Neutrophil (primary cell): ENCODE data around the gene GART.
"Not testable (repeated sequence)": the region's sequence is repeated elsewhere in the genome, so short reads cannot be mapped to it uniquely, and the experiment has no call there.

Experiments
- H3K27ac ChIP-seq: fragments of 200-600 bp; sonication (generic); 2 replicates; pipeline ENCODE4 v1.5.1; 2016; ENCODE audit warnings: mild to moderate bottlenecking, moderate library complexity
- H3K27me3 ChIP-seq: fragments of 200-600 bp; sonication (generic); 2 replicates; pipeline ENCODE4 v1.6.0; 2016; ENCODE audit warnings: mild to moderate bottlenecking
- H3K36me3 ChIP-seq: fragments of 200-600 bp; sonication (generic); 2 replicates; pipeline ENCODE4 v1.5.1; 2017
- H3K4me1 ChIP-seq, 2 experiments: fragments of 200-600 bp in 1 of 2; sonication (generic) in 1 of 2; 1 replicate in 1 of 2; 2 replicates in 1 of 2; pipeline versions ENCODE4 v1.5.1 to v1.6.1; 2013 to 2016; ENCODE audit warnings: low read depth in 1 of 2, low read length in 1 of 2, mild to moderate bottlenecking in 1 of 2, moderate library complexity in 1 of 2; ENCODE audit not compliant: control insufficient read depth in 1 of 2, insufficient read depth in 1 of 2
- H3K4me3 ChIP-seq, 2 experiments: fragments of 200-600 bp in 1 of 2; sonication (generic) in 1 of 2; 1 replicate in 1 of 2; 2 replicates in 1 of 2; pipeline ENCODE4 v1.5.1; 2013 to 2016; ENCODE audit warnings: low read depth in 1 of 2, low read length in 1 of 2, mild to moderate bottlenecking in 1 of 2, moderate library complexity in 1 of 2
- H3K9me3 ChIP-seq: fragments of 200-600 bp; sonication (generic); 2 replicates; pipeline ENCODE4 v1.5.1; 2016
- CTCF ChIP-seq: fragments of 200-600 bp; sonication (generic); IDR thresholded peaks from 2 replicates; pipeline ENCODE4 v1.5.1; 2016; ENCODE audit warnings: antibody characterized with exemption

The GART gene

GRCh38 chr21:33578959-33579542, 37.1 kb upstream of the GART start:
- Histone ChIP-seq H3K4me1 (peaks cover 5 to 7% of the 10 kb centered on the region in 2 experiments), H3K4me3 (no peak overlapping the region), H3K27ac (peak overlapping the region; percentile 33), H3K36me3 (peaks cover 46% of the 10 kb centered on the region), H3K9me3 (no peaks in the 10 kb centered on the region), H3K27me3 (no peaks in the 10 kb centered on the region)
- no peak for TF ChIP-seq CTCF

- Histone ChIP-seq H3K27me3 (no peaks in the 10 kb centered on the region), H3K36me3 (peaks cover 55% of the 10 kb centered on the region), H3K27ac (peak overlapping the region; percentile 2), H3K4me3 (no peak overlapping the region), H3K9me3 (no peaks in the 10 kb centered on the region), H3K4me1 (peaks cover 5 to 7% of the 10 kb centered on the region in 2 experiments)
- TF ChIP-seq CTCF = no peak
Observed at GRCh38 chr21:33578214-33578613, 36.3 kb upstream of the GART start.

- not testable (repeated sequence) for H3K27me3 ChIP-seq, H3K4me3 ChIP-seq, H3K4me1 ChIP-seq, H3K9me3 ChIP-seq
- Histone ChIP-seq H3K36me3 (peaks cover 70% of the 10 kb centered on the region), H3K27ac (peak overlapping the region; percentile 48)
Observed at GRCh38 chr21:33576741-33577141, 34.8 kb upstream of the GART start.

- Histone ChIP-seq H3K36me3 (peaks cover 100% of the 10 kb centered on the region), H3K27me3 (no peaks in the 10 kb centered on the region), H3K27ac (peak overlapping the region; percentile 19), H3K4me3 (no peak overlapping the region), H3K4me1 (peaks cover 0 to 7% of the 10 kb centered on the region in 2 experiments), H3K9me3 (no peaks in the 10 kb centered on the region)
- TF ChIP-seq CTCF = no peak
Observed at GRCh38 chr21:33572350-33572749, 30.4 kb upstream of the GART start.

- H3K27me3 ChIP-seq = no peaks in the 10 kb centered on the region
- H3K4me3 ChIP-seq = no peak overlapping the region
- no peak overlapping the region for H3K27ac ChIP-seq
- H3K36me3 ChIP-seq = peaks cover 90% of the 10 kb centered on the region
- H3K4me1 ChIP-seq = no peaks in the 10 kb centered on the region
- H3K9me3 ChIP-seq = no peaks in the 10 kb centered on the region
- TF ChIP-seq CTCF = no peak
Observed at GRCh38 chr21:33569991-33570390, 28.1 kb upstream of the GART start.

- Histone ChIP-seq H3K27ac (no peak overlapping the region), H3K9me3 (no peaks in the 10 kb centered on the region), H3K36me3 (peaks cover 86% of the 10 kb centered on the region), H3K4me1 (no peaks in the 10 kb centered on the region), H3K4me3 (no peak overlapping the region), H3K27me3 (no peaks in the 10 kb centered on the region)
- no peak for TF ChIP-seq CTCF
Observed at GRCh38 chr21:33568448-33568847, 26.5 kb upstream of the GART start.
